K562 (cell line): Measurements from ENCODE around the gene SCAP. TPM values are rescaled to one million over a fixed set of nuclear protein-coding genes. Genes with fewer than 3 reads are reported as not detected.

Experiments used
- HDAC6 ChIP-seq: IDR thresholded peaks from 2 replicates; pipeline ENCODE4 v1.6.1; 2012; ENCODE audit warnings: low read depth, mild to moderate bottlenecking, control low read depth, inconsistent platforms, low read length, moderate library complexity
- NCOA6 ChIP-seq: fragments of 450-650 bp; IDR thresholded peaks from 2 replicates; pipeline ENCODE4 v1.6.1; 2017; ENCODE audit warnings: mild to moderate bottlenecking
- NR2C1 ChIP-seq, 2 experiments: fragments of 450-650 bp; IDR thresholded peaks; 2 replicates each; pipeline ENCODE4 v1.6.1; 2017; ENCODE audit warnings: mild to moderate bottlenecking in 2 of 2, antibody characterized with exemption in 1 of 2, inconsistent platforms in 1 of 2, missing compliant biosample characterization in 1 of 2, missing genetic modification characterization in 1 of 2
- NR2F6 ChIP-seq: fragments of 450-650 bp; formaldehyde crosslinking; IDR thresholded peaks from 2 replicates; pipeline ENCODE4 v1.4.0; 2020; ENCODE audit warnings: mild to moderate bottlenecking
- RHOXF2B ChIP-seq: fragments of 250-450 bp; sonication (Bioruptor Pico); conservative IDR thresholded peaks from 2 replicates; pipeline ENCODE4 v1.5.1; 2021
- SAFB2 ChIP-seq: fragments of 200-400 bp; formaldehyde crosslinking; IDR thresholded peaks from 2 replicates; pipeline ENCODE4 v1.6.1; 2018; ENCODE audit warnings: borderline replicate concordance, low read length, low read depth, moderate library complexity; ENCODE audit not compliant: severe bottlenecking
- SIN3B ChIP-seq: fragments of 450-650 bp; IDR thresholded peaks from 2 replicates; pipeline ENCODE4 v1.6.1; 2017; ENCODE audit warnings: low read depth, mild to moderate bottlenecking, moderate library complexity
- SMAD3 ChIP-seq: fragments of 450-650 bp; formaldehyde crosslinking; conservative IDR thresholded peaks from 2 replicates; pipeline ENCODE4 v1.4.0; 2020; ENCODE audit warnings: mild to moderate bottlenecking
- SUPT5H ChIP-seq: fragments of 450-650 bp; IDR thresholded peaks from 2 replicates; pipeline ENCODE4 v1.6.1; 2016
- THAP12 ChIP-seq: fragments of 250-450 bp; sonication (Bioruptor Pico); IDR thresholded peaks from 2 replicates; pipeline ENCODE4 v1.9.0; 2021; ENCODE audit warnings: mild to moderate bottlenecking, inconsistent platforms
- ZKSCAN3 ChIP-seq: fragments of 250-450 bp; sonication (Bioruptor Pico); IDR thresholded peaks from 2 replicates; pipeline ENCODE4 v1.4.0; 2020
- ZNF263 ChIP-seq: sonication (generic); formaldehyde crosslinking; IDR thresholded peaks from 2 replicates; pipeline ENCODE4 v1.8.0; 2022; ENCODE audit warnings: mild to moderate bottlenecking, missing genetic modification reagents, borderline replicate concordance
- ZNF3 ChIP-seq: fragments of 250-450 bp; sonication (Bioruptor Pico); IDR thresholded peaks from 2 replicates; pipeline ENCODE4 v1.5.0; 2021; ENCODE audit warnings: mild to moderate bottlenecking, moderate library complexity
- polyA plus RNA-seq, 8 experiments: library from polyadenylated mRNA; depleted of rRNA in 4 of 8; stranded (reverse) in 5 of 8; unstranded in 3 of 8; fragments of >200 nt; fragmentation: Nextera tagmentation in 2 of 8; fragmentation: Illumina TruSeq in 1 of 8; extraction: Ambion mirVana in 2 of 8; extraction: Trizol in 1 of 8; gene quantifications; 2 replicates each; pipeline versions ENCODE4 v1.2.1 to v1.2.3, GENCODE V29; 2011 to 2014; ENCODE audit warnings: inconsistent platforms in 1 of 8, missing spikeins in 1 of 8
- total RNA-seq, 7 experiments: library from RNA; depleted of rRNA in 6 of 7; stranded (reverse); fragments of >200 nt in 6 of 7; fragmentation: Illumina TruSeq in 2 of 7; extraction: Trizol in 2 of 7; gene quantifications; 2 replicates each; pipeline versions ENCODE4 v1.2.1 to v1.2.3, GENCODE V29; 2011 to 2021; ENCODE audit warnings: low replicate concordance in 1 of 7
- TF ChIP-seq, protein P1 (sequence below): sonication (generic); formaldehyde crosslinking; IDR thresholded peaks from 2 replicates; pipeline ENCODE4 v1.8.0; 2023; ENCODE audit warnings: missing genetic modification reagents, mild to moderate bottlenecking, borderline replicate concordance
- TF ChIP-seq, protein P2 (sequence below), 2 experiments: fragments of 150-350 bp in 1 of 2; IDR thresholded peaks; 2 replicates each; pipeline ENCODE4 v1.6.1; 2012 to 2016; ENCODE audit warnings: low read depth in 2 of 2, low read length in 2 of 2, mild to moderate bottlenecking in 1 of 2, moderate library complexity in 1 of 2

SCAP gene
- total and polyA plus RNA-seq, 9 of the 15 experiments (the other 6 are each of a cell fraction or from before 2014, with no cell fraction given) = 2.6 to 104 (median 37.8) TPM

DNA sequence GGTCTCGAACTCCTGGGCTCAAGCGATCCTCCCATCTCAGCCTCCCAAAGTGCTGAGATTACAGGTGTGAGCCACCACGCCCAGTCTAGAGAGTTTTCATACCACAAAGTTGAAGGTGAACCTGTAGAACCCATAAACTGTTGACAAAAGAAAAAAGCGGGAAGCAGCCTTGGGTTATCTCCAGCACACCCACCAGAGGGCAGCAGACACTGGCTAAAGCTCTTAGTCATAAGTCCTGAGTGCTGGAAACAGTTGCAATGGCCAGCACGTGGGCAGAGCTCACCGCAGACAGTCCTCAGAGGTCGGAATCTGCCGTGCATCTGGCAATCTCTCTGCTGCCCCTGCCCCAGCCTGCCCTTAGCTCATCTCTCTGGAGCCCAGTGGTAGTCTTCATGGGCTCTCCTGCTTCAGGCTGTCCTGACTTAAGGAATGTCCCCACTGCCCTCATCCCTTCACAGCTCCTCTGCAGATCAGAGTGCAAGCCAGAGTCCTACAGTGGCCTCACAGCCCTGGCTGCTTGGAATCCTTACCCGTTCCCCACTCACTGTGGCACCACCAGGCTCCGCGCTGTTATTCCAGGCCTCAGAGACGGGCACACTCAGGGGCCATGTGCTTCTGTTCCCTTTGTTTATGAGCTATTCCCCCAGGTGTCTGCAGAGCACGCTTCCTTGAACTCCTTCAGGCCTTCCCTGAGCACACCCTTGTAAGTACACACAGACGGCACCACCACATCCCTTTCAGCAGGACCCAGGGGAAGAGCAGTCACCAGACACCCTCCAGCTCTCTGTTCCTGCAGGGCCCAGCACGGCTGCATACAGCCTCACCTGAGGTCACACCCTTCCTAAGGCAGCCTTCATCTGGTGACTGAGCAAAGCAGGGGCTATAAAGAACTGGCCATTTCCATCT, 46.6 kb upstream of the SCAP start (continued):
- no peak for TF ChIP-seq SIN3B
- no peak for TF ChIP-seq SAFB2
- no peak for TF ChIP-seq THAP12 (CRISPR knock-in tag)
- TF ChIP-seq ZNF3 (CRISPR knock-in tag) = no peak
- TF ChIP-seq RHOXF2B = no peak
- TF ChIP-seq, protein P1, sequence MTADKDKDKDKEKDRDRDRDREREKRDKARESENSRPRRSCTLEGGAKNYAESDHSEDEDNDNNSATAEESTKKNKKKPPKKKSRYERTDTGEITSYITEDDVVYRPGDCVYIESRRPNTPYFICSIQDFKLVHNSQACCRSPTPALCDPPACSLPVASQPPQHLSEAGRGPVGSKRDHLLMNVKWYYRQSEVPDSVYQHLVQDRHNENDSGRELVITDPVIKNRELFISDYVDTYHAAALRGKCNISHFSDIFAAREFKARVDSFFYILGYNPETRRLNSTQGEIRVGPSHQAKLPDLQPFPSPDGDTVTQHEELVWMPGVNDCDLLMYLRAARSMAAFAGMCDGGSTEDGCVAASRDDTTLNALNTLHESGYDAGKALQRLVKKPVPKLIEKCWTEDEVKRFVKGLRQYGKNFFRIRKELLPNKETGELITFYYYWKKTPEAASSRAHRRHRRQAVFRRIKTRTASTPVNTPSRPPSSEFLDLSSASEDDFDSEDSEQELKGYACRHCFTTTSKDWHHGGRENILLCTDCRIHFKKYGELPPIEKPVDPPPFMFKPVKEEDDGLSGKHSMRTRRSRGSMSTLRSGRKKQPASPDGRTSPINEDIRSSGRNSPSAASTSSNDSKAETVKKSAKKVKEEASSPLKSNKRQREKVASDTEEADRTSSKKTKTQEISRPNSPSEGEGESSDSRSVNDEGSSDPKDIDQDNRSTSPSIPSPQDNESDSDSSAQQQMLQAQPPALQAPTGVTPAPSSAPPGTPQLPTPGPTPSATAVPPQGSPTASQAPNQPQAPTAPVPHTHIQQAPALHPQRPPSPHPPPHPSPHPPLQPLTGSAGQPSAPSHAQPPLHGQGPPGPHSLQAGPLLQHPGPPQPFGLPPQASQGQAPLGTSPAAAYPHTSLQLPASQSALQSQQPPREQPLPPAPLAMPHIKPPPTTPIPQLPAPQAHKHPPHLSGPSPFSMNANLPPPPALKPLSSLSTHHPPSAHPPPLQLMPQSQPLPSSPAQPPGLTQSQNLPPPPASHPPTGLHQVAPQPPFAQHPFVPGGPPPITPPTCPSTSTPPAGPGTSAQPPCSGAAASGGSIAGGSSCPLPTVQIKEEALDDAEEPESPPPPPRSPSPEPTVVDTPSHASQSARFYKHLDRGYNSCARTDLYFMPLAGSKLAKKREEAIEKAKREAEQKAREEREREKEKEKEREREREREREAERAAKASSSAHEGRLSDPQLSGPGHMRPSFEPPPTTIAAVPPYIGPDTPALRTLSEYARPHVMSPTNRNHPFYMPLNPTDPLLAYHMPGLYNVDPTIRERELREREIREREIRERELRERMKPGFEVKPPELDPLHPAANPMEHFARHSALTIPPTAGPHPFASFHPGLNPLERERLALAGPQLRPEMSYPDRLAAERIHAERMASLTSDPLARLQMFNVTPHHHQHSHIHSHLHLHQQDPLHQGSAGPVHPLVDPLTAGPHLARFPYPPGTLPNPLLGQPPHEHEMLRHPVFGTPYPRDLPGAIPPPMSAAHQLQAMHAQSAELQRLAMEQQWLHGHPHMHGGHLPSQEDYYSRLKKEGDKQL (CRISPR knock-in tag) = no peak
- no peak; the same call in 1 of the 2 replicates for TF ChIP-seq ZNF263 (CRISPR knock-in tag)
- no peak for TF ChIP-seq NR2F6 (CRISPR knock-in tag)
- TF ChIP-seq SUPT5H = no peak
- TF ChIP-seq SMAD3 (CRISPR knock-in tag) = no peak
- TF ChIP-seq, protein P2, sequence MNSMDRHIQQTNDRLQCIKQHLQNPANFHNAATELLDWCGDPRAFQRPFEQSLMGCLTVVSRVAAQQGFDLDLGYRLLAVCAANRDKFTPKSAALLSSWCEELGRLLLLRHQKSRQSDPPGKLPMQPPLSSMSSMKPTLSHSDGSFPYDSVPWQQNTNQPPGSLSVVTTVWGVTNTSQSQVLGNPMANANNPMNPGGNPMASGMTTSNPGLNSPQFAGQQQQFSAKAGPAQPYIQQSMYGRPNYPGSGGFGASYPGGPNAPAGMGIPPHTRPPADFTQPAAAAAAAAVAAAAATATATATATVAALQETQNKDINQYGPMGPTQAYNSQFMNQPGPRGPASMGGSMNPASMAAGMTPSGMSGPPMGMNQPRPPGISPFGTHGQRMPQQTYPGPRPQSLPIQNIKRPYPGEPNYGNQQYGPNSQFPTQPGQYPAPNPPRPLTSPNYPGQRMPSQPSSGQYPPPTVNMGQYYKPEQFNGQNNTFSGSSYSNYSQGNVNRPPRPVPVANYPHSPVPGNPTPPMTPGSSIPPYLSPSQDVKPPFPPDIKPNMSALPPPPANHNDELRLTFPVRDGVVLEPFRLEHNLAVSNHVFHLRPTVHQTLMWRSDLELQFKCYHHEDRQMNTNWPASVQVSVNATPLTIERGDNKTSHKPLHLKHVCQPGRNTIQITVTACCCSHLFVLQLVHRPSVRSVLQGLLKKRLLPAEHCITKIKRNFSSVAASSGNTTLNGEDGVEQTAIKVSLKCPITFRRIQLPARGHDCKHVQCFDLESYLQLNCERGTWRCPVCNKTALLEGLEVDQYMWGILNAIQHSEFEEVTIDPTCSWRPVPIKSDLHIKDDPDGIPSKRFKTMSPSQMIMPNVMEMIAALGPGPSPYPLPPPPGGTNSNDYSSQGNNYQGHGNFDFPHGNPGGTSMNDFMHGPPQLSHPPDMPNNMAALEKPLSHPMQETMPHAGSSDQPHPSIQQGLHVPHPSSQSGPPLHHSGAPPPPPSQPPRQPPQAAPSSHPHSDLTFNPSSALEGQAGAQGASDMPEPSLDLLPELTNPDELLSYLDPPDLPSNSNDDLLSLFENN (IDR thresholded peaks at IDR 0.05; ENCODE audit: low read depth in 2 of 2, low read length in 2 of 2) = no peak
- no peak for TF ChIP-seq HDAC6
- TF ChIP-seq NCOA6 = no peak
- no peak for TF ChIP-seq NR2C1 (IDR thresholded peaks at IDR 0.05)
- peak; percentile 36; the same call in 1 of the 2 replicates for TF ChIP-seq NR2C1 (tag; IDR thresholded peaks at IDR 0.05)
- TF ChIP-seq ZKSCAN3 (CRISPR knock-in tag) = no peak
